HEK293 (cell line): ENCODE results near the gene SCN5A.

ENCODE experiments used
- CTCF ChIA-PET: fragments of 350-600 bp; formaldehyde crosslinking; extraction: SDS; loops from one replicate; lab custom pipeline; 2021; ENCODE audit warnings: antibody characterized with exemption; lab: Yijun Ruan, JAX
- POLR2A ChIA-PET: fragments of 300-600 bp; formaldehyde crosslinking; extraction: SDS; loops from one replicate; lab custom pipeline; 2020; ENCODE audit warnings: antibody characterized with exemption, inconsistent platforms; lab: Yijun Ruan, JAX
- H3K27ac ChIP-seq: fragments of 200-500 bp; sonication (Bioruptor generic); 2 replicates; pipeline ENCODE4 v1.5.1; 2014; ENCODE audit warnings: low read depth, low read length, control low read depth, inconsistent platforms; ENCODE audit errors: extremely low read depth
- H3K36me3 ChIP-seq, 2 experiments: fragments of 200-500 bp in 1 of 2; sonication (Bioruptor generic) in 1 of 2; 1 replicate in 1 of 2; 2 replicates in 1 of 2; pipeline ENCODE4 v1.5.1; 2014 to 2017; ENCODE audit warnings: inconsistent platforms in 2 of 2, low read length in 2 of 2; ENCODE audit not compliant: control insufficient read depth in 2 of 2, insufficient read depth in 1 of 2
- H3K4me1 ChIP-seq: fragments of 200-500 bp; sonication (Bioruptor generic); 2 replicates; pipeline ENCODE4 v1.5.1; 2014; ENCODE audit warnings: mild to moderate bottlenecking, low read length, inconsistent platforms; ENCODE audit not compliant: control insufficient read depth, insufficient read depth
- H3K4me3 ChIP-seq: 2 replicates; pipeline ENCODE4 v1.5.1; 2011; ENCODE audit warnings: low read depth, mild to moderate bottlenecking, control low read depth, low read length, moderate library complexity
- H3K9me3 ChIP-seq: fragments of 200-500 bp; sonication (Bioruptor generic); 2 replicates; pipeline ENCODE4 v1.5.1; 2014; ENCODE audit warnings: low read depth, low read length, inconsistent platforms; ENCODE audit not compliant: control insufficient read depth, insufficient read depth
- CTCF ChIP-seq: fragments of 450-650 bp; formaldehyde crosslinking; IDR thresholded peaks from 2 replicates; pipeline ENCODE4 v1.5.1; 2016; ENCODE audit warnings: missing biosample characterization, missing genetic modification characterization
- EGR2 ChIP-seq: fragments of 450-650 bp; formaldehyde crosslinking; IDR thresholded peaks from 2 replicates; pipeline ENCODE4 v1.5.1; 2016; ENCODE audit warnings: low read depth, missing biosample characterization, missing genetic modification characterization
- GLIS1 ChIP-seq: fragments of 450-650 bp; formaldehyde crosslinking; IDR thresholded peaks from 2 replicates; pipeline ENCODE4 v1.5.1; 2016; ENCODE audit warnings: missing biosample characterization, missing genetic modification characterization
- GLIS2 ChIP-seq: fragments of 450-650 bp; formaldehyde crosslinking; IDR thresholded peaks from 2 replicates; pipeline ENCODE4 v1.5.1; 2016; ENCODE audit warnings: missing biosample characterization, missing genetic modification characterization
- KLF8 ChIP-seq: fragments of 450-650 bp; formaldehyde crosslinking; IDR thresholded peaks from 2 replicates; pipeline ENCODE4 v1.5.1; 2016; ENCODE audit warnings: missing biosample characterization, missing genetic modification characterization
- KLF9 ChIP-seq: fragments of 450-650 bp; formaldehyde crosslinking; IDR thresholded peaks from 2 replicates; pipeline ENCODE4 v1.5.1; 2016; ENCODE audit warnings: missing biosample characterization, missing genetic modification characterization, low read depth
- PATZ1 ChIP-seq: fragments of 450-650 bp; formaldehyde crosslinking; IDR thresholded peaks from 2 replicates; pipeline ENCODE4 v1.5.1; 2016; ENCODE audit warnings: missing biosample characterization, missing genetic modification characterization
- ZBTB1 ChIP-seq: fragments of 450-650 bp; formaldehyde crosslinking; IDR thresholded peaks from 2 replicates; pipeline ENCODE4 v1.5.1; 2016; ENCODE audit warnings: missing biosample characterization, missing genetic modification characterization
- ZBTB10 ChIP-seq: fragments of 450-650 bp; formaldehyde crosslinking; IDR thresholded peaks from 2 replicates; pipeline ENCODE4 v1.5.1; 2016; ENCODE audit warnings: missing biosample characterization, missing genetic modification characterization
- ZBTB17 ChIP-seq: fragments of 450-650 bp; formaldehyde crosslinking; IDR thresholded peaks from 2 replicates; pipeline ENCODE4 v1.5.1; 2016; ENCODE audit warnings: missing biosample characterization, missing genetic modification characterization
- ZBTB20 ChIP-seq: fragments of 450-650 bp; formaldehyde crosslinking; IDR thresholded peaks from 2 replicates; pipeline ENCODE4 v1.5.1; 2016; ENCODE audit warnings: missing biosample characterization, missing genetic modification characterization
- ZBTB48 ChIP-seq: fragments of 450-650 bp; formaldehyde crosslinking; IDR thresholded peaks from 2 replicates; pipeline ENCODE4 v1.5.1; 2016; ENCODE audit warnings: missing biosample characterization, missing genetic modification characterization
- ZEB2 ChIP-seq: fragments of 450-650 bp; formaldehyde crosslinking; IDR thresholded peaks from 2 replicates; pipeline ENCODE4 v1.5.1; 2016; ENCODE audit warnings: missing biosample characterization, missing genetic modification characterization
- ZFHX2 ChIP-seq: fragments of 450-650 bp; formaldehyde crosslinking; conservative IDR thresholded peaks from 2 replicates; pipeline ENCODE4 v1.5.1; 2016; ENCODE audit warnings: missing biosample characterization, missing genetic modification characterization
- ZNF10 ChIP-seq: fragments of 450-650 bp; formaldehyde crosslinking; IDR thresholded peaks from 2 replicates; pipeline ENCODE4 v1.5.1; 2017; ENCODE audit warnings: missing biosample characterization, missing genetic modification characterization
- ZNF133 ChIP-seq: fragments of 450-650 bp; formaldehyde crosslinking; IDR thresholded peaks from 2 replicates; pipeline ENCODE4 v1.5.1; 2016; ENCODE audit warnings: missing biosample characterization, missing genetic modification characterization
- ZNF398 ChIP-seq: fragments of 450-650 bp; formaldehyde crosslinking; IDR thresholded peaks from 2 replicates; pipeline ENCODE4 v1.5.1; 2017; ENCODE audit warnings: missing biosample characterization, missing genetic modification characterization
- ZNF416 ChIP-seq: fragments of 450-650 bp; formaldehyde crosslinking; IDR thresholded peaks from 2 replicates; pipeline ENCODE4 v1.5.1; 2016; ENCODE audit warnings: missing biosample characterization, missing genetic modification characterization
- ZNF423 ChIP-seq: fragments of 450-650 bp; formaldehyde crosslinking; IDR thresholded peaks from 2 replicates; pipeline ENCODE4 v1.5.1; 2016; ENCODE audit warnings: missing biosample characterization, missing genetic modification characterization
- ZNF654 ChIP-seq: fragments of 450-650 bp; formaldehyde crosslinking; IDR thresholded peaks from 2 replicates; pipeline ENCODE4 v1.5.1; 2016; ENCODE audit warnings: low read depth, missing biosample characterization, missing genetic modification characterization
- ZSCAN23 ChIP-seq: fragments of 450-650 bp; formaldehyde crosslinking; IDR thresholded peaks from 2 replicates; pipeline ENCODE4 v1.5.1; 2016; ENCODE audit warnings: missing biosample characterization, missing genetic modification characterization
- ZSCAN30 ChIP-seq: fragments of 450-650 bp; IDR thresholded peaks from 2 replicates; pipeline ENCODE4 v1.5.1; 2018; ENCODE audit warnings: missing biosample characterization, mild to moderate bottlenecking, missing genetic modification characterization, moderate library complexity

Gene SCN5A

GRCh38 chr3:38652934-38653333 lies 3.4 kb upstream of the SCN5A start (continued):
- TF ChIP-seq ZSCAN23 (tag by site-specific recombination), result no peak
- no peak for TF ChIP-seq ZSCAN30 (tag by site-specific recombination)
- no peak for TF ChIP-seq ZNF10 (tag by site-specific recombination)
- TF ChIP-seq ZNF416 (tag by site-specific recombination), result no peak

- peak; percentile 70 for TF ChIP-seq CTCF (tag by site-specific recombination)
- peak; percentile 26; the same call in 1 of the 2 replicates for TF ChIP-seq GLIS1 (tag by site-specific recombination)
- 0 out of 2 replicates have a peak, but pooled peaks have one; percentile 29 for TF ChIP-seq KLF9
- no peak for TF ChIP-seq ZBTB48
- peak; percentile 35; the same call in 1 of the 2 replicates for TF ChIP-seq ZFHX2 (tag by site-specific recombination)
- TF ChIP-seq ZNF654, result peak; percentile 28
- peak; percentile 24; the same call in 1 of the 2 replicates for TF ChIP-seq EGR2 (tag by site-specific recombination)
- TF ChIP-seq ZEB2 (tag by site-specific recombination), result no peak
- TF ChIP-seq ZBTB17, result no peak
- 0 out of 2 replicates have a peak, but pooled peaks have one; percentile 32 for TF ChIP-seq ZBTB10 (tag by site-specific recombination)
- peak; percentile 49; the same call in 1 of the 2 replicates for TF ChIP-seq GLIS2 (tag by site-specific recombination)
- TF ChIP-seq, all 188 proteins: peak for 8
- POLR2A ChIA-PET, result no interaction called here
- CTCF ChIA-PET, result interaction anchor here (0.5 to 3.6 kb wide), 16 partner anchors 11 to 583 kb away, joined by 3 to 46 read pairs (median 4); partner anchors contain the start of gene EXOG
- Histone ChIP-seq H3K36me3 (no peaks in the 10 kb centered on the region), H3K4me1 (no peaks in the 10 kb centered on the region), H3K9me3 (no peaks in the 10 kb centered on the region), H3K27ac (no peak overlapping the region), H3K4me3 (no peak overlapping the region)
These were observed 1.8 kb upstream of the SCN5A start for GRCh38 chr3:38651153-38651789.

- POLR2A ChIA-PET, result no interaction called here
- 0 out of 2 replicates have a peak, but pooled peaks have one; percentile 10 for TF ChIP-seq ZNF398 (tag by site-specific recombination)
- peak; percentile 25; the same call in 1 of the 2 replicates for TF ChIP-seq ZBTB20
- TF ChIP-seq ZBTB48, result no peak
- TF ChIP-seq ZNF133, result 0 out of 2 replicates have a peak, but pooled peaks have one; percentile 4
- no peak for TF ChIP-seq ZBTB1 (tag by site-specific recombination)
- TF ChIP-seq ZNF423, result no peak
- TF ChIP-seq KLF8 (tag by site-specific recombination), result peak; percentile 16; the same call in 1 of the 2 replicates
- TF ChIP-seq EGR2 (tag by site-specific recombination), result peak; percentile 53; the same call in 1 of the 2 replicates
- TF ChIP-seq PATZ1 (tag by site-specific recombination), result 0 out of 2 replicates have a peak, but pooled peaks have one; percentile 4
- TF ChIP-seq ZBTB17, result no peak
- peak; percentile 3 for TF ChIP-seq ZFHX2 (tag by site-specific recombination)
- Histone ChIP-seq H3K4me1 (no peaks in the 10 kb centered on the region), H3K27ac (no peak overlapping the region), H3K9me3 (no peaks in the 10 kb centered on the region), H3K4me3 (no peak overlapping the region), H3K36me3 (no peaks in the 10 kb centered on the region)
- CTCF ChIA-PET, result interaction anchor here (0.5 to 3.6 kb wide), 15 partner anchors 9 to 582 kb away, joined by 3 to 46 read pairs (median 5); partner anchors contain the start of gene EXOG
These were observed 913 bp upstream of the SCN5A start for GRCh38 chr3:38650248-38650951.
